CD4-positive, alpha-beta T cell treated with Interleukin-6 at 100 ng/mL for 8 hours (primary cell): ENCODE results near the gene CACNB2.
"Not testable (repeated sequence)": the region's sequence is repeated elsewhere in the genome, so short reads cannot be mapped to it uniquely, and the experiment has no call there.

Experiments used
- DNase-seq: peaks from one replicate; pipeline ENCODE4 v3.0.0-alpha.2; 2020; ENCODE audit warnings: mixed read lengths, low spot score

Gene CACNB2

DNA sequence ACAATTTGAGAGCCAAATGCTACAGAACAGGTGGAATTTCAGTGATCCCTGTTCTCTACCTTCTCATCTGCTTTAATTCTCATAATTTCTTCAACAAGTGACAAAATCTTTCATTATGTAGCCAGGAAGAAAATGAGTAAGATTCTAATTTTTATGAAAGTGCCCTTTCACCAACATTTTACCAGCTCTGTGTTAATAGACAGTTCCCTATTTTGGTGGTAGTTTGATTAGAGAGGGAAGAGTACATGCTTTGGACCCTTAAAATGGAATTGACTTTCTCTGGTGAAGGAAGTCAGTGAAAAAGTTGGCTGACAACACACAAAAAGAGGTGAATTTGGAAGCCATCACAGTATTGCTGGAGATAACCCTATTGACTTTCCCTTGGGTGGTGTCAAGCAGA is 61.7 kb downstream of the CACNB2 start:
- DNase-seq: no peak

DNA sequence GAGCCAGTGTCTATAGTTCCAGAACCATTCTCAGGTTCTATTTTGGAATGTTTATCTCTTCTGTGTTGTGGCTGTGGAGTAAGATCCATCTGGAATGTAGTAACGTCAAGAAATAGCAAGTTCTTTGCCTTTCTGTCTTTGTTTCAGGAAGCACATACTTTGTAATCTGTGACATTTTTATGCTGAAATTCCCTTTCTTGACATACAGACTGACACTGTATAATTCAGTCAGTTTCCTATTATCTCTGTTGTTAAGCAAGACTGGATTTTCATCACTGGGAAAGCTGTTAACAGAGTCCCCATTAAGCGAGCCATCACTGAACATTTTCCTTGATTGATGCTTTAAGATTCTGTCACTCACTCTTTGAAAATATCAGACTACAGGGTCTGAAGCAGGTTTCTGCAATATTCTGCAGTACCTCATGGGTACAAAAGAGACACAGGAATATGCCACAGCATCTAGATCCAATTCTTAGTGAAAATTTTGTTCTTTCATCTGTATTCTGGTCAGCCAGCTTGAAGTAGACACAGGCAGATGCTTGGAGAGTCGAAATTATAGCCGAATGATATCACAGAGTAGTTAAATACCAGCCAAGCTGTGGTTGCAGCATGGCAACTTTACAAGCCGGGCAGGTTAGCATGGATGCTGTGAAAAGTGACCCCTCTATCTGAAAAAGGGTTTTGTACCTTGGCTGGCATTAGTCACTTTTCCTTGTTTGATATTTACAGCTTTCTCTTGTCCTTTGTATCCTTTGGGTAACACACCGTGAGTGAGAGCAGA is 62.6 kb downstream of the CACNB2 start:
- DNase-seq: no peak

DNA sequence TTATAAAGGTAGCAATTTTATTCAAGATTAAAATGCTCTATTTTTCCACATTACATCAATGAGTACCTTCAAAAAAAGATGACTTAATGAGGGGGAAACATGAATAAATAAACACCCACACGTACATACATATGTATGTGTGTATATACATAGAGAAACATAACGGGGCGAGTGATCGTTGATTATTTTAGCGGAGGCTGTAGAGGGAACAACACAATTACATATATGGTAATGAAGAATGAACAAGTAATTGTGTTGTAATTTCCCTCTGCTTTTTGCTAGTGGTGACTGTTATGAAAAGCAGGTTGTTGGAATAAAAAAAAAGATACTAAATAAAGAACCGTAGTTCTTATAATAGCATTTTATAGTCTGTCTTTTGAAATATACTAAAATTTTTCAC is 63.2 kb downstream of the CACNB2 start:
- no peak for DNase-seq

DNA sequence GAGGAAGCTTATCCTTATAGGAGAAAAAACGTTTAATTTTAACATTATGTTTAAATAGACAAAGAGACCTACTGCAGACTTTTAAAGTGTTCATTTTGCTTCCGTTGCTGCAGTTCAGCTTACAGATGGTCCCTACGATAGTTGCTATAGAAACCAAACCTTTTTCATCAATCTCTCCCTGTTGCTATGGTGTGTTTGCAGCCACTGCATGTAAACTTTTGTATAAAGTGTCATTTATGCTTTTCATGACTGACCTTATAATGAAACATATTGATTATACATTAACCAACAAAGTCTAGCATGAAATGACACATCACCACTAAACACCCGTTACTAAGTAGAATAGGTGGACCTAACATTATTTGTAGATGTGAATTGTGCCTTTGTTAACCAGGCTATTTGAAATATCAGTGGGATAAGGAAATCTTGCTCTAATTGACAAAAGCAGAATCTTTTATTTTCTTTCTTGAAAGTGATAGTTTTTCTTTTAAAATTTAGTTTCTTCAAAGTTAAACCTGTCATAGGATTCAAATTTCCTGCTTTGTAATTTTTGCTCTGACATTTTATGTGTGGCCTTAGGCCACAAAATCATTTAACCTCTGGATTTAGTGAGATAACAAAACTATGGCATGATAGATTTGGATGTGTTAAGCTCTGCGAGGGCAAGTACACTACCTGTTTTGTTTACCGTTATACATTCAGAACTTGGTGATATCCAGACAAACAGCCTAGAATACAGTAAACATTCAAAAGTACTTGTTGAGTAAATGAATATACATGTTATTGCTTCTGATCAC is 64.0 kb downstream of the CACNB2 start:
- DNase-seq: no peak

DNA sequence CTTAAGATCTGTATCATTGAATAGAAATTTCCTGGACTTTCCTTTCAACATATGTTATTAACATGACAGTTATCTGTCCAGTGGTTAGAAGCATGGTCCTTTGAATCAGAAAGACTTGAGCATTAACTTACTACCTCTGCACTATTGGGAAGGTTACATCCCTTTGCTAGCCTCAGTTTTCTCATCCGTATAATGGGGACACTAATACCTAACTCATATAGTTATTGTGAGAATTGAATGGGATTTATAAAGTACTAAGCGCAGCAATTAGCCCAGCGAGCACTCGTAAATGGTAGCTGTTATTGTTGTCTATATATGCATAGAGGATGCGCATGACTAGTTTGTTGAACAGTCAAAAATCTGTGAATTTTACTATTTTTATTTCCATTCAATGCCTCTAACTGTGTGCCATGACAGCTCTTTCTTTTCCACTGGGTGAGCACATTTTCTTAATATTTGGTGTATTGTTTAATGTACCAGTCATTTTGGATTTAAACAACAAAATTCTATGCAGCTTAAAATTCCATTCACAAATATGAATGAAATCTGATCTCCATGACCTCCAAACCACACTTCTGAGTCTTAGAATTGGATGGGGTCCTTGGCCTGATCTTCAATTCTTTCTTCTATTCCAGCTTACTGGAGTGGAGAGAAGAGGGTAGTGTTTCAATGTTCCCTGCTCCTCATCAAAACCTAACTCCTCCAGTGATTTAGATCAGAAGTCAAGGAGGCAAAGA is 65.0 kb downstream of the CACNB2 start:
- no peak for DNase-seq

DNA sequence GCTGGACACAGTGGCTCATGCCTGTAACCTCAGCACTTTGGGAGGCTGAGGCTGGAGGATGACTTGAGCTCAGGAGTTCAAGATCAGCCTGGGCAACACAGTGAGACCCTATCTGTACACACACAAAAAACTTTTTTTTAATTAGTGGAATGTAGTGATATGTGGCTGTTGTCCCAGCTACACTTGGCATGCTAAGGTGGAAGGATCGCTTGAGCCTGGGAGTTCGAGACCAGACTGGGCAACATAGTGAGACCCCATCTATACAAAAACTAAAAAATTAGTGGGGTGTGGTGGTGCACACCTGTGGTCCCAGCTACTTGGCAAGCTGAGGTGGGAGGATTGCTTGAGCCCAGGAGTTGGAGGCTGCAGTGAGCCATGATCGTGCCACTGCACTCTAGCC is 68.0 kb downstream of the CACNB2 start:
- DNase-seq: not testable (repeated sequence)

DNA sequence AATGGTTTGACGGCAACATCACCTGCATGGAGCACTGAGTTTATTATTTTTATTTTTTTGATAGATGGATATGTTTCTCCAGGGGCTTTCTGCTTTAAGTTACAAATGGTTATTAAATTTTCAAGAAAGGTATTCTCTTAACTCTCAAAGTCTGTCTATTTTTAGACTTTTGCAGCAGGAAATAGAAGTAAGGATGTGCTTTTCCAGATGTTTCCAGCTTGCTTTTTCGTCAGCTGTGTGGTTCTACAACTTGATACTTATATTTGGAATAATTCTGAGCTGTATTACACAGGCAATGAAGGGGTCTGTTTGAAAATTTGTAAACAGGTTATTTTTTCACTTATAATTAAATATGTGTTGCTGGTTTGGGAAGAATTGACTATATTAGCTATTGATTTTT is 69.0 kb downstream of the CACNB2 start:
- no peak for DNase-seq

DNA sequence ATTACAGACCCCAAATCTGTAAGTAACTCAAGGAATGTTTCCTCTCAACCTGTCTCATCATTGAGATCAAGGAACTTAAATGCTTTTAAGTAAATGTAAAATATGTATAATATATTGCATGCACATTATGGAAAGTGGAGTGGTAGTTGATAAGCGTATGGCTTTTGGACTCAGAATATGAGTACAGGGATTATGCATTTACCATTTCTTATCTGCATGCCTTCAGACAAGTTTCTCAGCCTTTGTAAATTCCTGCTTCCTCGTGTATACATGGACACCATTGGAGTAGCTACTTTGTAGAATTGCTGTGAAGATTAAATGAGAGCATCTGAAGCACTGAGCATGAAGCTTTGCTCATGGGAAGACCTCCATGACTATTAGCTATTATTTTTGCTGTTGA is 70.5 kb downstream of the CACNB2 start:
- no peak for DNase-seq

DNA sequence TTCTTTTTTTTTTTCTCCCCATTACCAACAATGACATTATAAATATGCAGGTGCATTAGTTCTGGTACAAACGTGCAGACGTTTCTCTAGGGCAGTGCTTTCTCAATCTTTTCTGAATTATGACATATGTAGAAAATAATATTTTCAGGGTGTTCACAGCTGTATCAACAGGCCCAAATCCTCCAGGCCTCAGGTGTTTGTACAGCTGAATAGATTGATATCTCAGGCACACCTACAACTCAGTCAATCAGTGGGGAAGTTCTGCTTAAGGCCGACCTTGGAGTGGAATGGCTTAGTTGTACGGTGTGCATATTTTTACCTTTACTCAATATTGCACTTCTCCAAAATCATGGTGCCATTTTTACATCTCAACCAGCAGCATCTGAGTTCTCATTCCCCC is 71.6 kb downstream of the CACNB2 start:
- DNase-seq: no peak

DNA sequence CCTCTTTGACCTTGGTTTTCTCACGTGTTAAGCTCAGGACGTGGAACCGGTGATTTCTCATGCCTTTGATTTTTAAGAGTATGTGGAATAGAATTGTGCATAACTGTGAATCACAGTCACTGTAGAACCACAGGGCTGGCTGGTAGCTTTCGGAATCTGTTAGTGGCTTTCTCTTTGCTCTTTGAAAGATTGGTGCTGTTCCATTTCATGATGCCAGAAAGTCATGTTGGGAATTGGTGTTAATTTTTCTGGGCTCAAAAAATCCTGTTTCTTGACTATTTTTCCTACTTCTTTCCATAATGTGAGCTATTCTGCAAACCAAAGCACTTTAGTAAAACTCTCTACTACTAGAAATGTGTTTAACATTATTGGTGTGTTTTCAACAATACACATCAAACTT is 73.0 kb downstream of the CACNB2 start:
- no peak for DNase-seq

DNA sequence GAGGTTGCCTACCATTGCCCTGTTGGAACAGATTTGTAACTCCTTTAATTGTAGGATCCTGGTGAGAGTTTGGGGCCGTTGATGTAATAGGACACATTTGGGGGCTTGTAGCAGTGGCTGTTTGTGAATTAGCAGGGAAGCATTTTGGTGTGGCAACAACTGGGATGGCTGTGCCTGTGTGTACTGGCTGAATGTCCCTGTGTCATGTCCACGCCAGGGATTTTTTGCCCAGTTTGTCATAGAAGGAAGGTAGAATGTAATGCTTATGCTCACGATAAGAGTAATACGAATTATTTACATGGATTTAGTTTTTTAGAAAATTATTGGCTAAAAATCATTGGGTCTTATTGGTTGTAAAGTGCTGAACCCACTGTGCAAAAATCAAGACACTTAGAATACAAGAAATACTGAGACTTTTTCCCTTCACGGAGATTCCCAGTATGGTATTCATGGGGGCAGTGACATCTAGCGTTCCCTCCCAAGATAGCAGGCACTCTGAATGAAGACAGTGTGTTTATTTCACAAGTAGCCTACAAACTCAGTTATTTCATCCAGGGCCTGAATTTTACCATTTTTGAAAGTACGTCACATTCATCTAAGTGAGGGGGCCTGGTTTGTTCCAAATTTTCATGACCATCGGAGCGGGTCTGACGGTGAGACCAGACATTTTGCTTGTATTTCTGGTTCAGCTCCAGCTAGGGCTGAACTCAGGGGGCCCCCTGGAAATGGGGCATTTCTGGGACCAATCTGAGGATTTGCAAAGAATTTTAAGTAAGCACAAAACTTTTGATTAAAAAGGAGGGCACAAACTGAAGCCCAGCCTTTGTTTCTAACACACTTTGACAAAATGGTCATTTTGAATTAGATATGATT is 74.7 kb downstream of the CACNB2 start:
- DNase-seq: no peak

DNA sequence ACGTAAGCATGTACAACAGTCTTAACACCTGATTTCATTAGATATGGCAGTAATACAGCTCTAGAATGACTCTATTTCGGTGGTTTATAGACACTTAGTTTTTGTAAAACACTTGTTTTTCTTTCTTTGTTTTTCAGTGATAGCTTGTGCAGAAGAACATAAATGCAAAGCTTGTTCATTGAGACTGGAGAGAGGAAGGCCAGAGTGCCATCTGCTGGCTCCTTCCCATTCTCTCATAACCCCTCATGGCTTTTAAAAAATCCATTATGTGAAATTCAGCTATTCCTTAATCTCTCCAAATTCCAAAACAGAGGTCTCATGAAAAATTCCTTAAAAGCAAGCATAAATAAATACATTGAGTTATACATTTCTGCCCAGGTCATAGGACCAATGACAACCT is 76.3 kb downstream of the CACNB2 start:
- no peak for DNase-seq

DNA sequence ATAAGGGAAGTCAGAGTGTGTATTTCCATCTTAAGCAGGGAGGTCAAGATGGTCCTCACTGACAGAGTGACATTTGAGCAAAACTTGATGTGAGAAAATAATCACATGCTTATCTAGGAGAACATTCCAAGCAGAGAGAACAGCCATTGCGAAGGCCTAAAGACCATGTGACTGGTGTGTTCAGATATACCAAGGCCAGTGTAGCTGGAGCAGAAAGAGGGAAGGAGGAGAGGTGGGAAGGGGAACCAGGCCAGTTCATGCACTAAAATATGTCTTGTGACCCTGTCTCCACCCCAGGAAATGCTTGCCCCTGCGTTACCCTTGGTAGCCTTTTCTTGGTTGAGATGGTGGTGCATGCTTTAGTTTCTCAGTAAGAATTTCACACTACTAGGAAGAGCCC is 77.4 kb downstream of the CACNB2 start:
- DNase-seq: no peak

DNA sequence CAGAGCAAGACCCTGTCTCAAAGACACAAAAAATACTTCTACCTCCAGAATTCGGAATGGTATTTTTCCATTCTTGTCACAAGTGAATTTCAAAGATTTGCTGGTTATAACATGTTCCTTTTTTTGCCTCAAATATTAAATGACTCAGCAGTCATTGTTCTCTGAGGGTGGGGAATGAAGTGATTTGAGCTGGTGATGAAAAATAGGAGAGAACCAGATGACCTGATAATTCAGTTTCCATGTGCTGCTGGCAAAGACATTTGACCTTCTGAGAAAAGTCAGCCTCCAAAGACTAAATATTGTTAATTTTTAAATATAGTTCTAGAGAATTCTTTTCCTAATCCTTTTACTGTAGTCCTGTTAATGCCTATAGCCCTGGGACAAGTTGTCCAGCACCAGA is 78.9 kb downstream of the CACNB2 start:
- no peak for DNase-seq

DNA sequence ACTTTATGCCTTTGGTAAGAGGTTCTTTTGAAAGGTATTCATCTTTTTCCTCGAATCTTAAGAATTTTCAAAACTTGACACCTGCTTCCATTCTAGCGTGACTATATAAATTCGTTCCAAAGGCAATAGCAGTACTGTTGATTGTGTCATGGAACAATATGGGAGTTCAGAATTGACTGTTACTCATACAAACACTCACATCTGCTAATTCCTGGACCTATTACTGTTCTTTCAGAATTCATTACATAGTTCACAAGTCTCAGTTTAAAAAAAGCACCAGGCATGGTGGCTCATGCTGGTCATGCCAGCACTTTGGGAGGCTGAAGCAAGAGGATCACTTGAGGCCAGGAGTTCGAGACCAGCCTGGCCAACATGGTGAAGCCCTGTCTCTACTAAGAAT is 80.9 kb downstream of the CACNB2 start:
- DNase-seq: no peak

DNA sequence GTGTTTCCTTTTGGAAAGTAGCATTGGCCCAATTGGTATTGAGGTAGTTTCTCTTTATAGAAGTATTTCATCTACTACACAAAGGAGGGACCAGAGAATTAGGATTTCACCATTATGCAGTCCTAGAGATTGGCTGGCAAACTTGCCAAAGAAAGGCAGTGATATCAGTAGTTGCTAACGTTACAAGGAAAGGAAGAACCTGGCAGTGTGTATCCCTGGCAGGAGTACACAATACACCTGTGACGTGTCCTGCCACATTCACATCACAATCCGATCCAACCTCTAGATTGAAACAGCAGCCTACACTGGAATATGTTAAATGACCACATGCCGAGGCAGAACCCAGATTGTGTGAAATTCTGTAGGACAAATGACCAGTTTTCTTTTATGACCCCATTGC is 81.7 kb downstream of the CACNB2 start:
- DNase-seq: no peak

DNA sequence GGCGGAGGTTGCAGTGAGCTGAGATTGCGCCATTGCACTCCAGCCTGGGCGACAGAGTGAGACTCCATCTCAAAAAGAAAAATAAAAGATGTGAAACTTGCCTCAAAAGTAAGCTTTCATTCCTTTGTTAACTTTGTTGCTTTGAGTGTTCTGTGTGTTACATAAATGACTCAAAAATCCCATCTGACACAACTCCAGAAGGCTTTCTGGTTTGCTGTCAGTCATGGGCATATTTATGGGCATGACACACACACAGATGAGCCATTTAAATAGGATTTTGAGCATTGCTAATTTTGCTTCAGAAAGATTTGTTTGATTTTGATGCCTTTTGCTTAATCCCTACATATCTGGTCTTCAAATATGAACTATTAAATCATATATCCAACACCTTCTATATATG is 82.6 kb downstream of the CACNB2 start:
- no peak for DNase-seq

DNA sequence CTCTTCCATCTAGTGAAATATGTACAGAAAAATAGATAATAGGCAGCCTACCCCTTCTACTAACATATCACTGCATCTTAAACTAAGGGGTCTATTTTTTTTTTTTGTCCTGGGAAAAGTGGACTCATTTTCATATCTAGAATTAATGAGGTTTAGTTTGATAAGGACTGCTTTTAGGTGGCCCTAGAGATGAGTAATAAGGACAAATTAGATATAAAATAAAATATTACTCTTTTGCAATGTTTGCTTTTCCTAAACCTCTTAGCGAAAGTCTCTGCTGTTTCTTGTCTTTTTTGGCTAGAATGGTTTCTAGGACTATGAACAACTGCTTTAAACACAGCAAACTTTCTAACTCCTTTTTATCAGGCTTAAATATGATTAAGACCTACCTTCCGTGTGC is 83.7 kb downstream of the CACNB2 start:
- no peak for DNase-seq

DNA sequence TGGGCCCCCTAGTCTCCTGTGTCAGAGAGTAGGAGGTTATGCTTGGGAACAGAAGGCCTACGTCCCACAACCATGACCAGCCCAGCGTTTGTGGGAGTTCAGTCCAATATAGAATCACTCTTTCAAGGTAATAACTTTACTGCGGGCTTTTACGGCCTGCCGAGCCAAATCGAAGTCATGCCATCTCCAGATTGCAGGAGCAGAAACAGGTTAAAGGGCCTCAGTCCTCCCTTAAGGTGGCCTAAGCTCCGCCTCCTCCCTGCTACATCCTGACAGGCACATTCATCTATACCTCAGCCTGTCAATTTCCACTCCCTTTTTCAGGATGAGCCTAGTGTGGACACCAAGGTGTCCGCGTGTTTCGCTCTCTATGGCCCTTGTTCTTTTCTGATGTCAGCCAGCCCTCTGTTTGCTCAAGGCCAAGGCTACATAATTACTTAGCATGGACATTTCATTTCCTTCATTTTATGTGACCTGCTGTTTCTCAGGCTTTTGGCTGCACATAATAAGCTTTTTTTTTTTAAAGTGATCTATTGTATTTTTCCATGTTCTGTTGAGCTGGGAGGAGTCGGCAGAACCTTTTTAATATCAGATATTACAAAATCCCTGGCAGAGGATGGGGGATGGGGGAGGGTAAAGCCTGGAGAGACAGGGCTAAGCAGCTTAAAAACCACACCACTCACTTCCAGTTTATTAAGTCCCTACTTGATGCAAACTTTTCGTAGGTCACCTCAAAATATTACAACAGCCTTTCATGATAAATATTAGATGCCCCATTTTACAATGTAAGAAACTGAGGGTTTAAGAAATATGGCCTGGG is 84.6 kb downstream of the CACNB2 start:
- no peak for DNase-seq

DNA sequence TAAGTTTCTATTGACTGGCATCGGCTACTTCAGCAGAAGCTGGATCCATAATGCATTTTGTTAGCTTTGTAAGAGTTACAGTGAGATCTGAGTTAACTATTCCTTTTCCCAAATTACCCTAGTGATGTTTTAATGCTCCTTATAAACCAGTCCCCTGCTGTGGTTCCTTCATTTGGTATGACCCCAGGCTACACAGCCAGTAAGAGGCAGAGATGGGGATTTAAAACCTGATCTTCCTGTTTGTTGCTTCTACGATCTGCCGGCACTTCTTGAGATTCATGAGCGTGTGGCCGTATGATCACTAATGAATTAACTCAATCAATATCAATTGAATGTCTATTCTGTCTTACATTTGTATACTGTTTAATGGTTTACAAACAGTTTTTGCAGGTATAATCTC is 86.1 kb downstream of the CACNB2 start:
- no peak for DNase-seq

DNA sequence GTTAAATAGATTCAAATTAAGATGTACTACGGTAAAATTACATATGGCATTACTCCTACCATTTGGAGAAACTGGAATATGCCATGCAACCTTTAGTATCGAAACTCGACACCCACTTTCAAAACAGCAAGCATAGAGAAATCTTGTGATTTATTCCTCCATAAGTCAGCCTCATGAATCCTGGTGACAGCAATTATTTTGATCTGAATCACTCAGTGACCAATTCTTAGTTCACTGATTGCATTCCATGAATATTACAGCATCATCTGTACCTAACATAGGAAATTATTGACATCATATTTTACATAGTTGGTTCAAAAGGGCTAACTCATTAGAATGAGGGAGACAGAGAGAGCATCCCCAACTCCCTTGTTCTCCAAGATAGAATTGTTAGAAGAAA is 89.6 kb downstream of the CACNB2 start:
- DNase-seq: no peak
